DND-41 (cell line): Measurements from ENCODE around the gene TCF12.

Experiments
- EZH2 ChIP-seq: IDR thresholded peaks from 3 replicates; pipeline ENCODE4 v1.6.1; 2012; ENCODE audit warnings: borderline replicate concordance, low read depth, mild to moderate bottlenecking, moderate library complexity, low read length, inconsistent platforms; ENCODE audit not compliant: severe bottlenecking
- TF ChIP-seq, protein P1 (sequence below): IDR thresholded peaks from 2 replicates; pipeline ENCODE4 v1.5.1; 2012; ENCODE audit warnings: borderline replicate concordance, low read length, moderate library complexity, mild to moderate bottlenecking; ENCODE audit not compliant: poor library complexity, severe bottlenecking; ENCODE audit errors: extremely low read depth

DNA sequence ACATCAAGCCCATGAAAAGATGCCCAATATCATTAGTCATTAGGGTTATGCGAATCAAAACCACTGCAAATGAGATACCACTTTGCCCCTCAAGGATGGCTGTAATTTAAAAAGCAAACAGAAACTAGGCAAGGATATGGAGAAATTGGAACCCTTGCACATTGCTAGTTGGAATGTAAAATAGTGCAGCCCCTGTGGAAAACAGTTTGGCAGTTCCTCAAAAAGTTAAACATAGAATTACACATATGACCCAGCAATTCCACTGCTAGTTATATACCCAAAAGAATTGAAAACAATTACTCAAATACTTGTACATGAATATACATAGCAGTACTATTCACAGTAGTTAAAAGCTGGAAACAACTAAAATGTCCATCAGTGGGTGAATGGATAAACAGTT lies 271.0 kb downstream of the TCF12 start:
- TF ChIP-seq, protein P1, sequence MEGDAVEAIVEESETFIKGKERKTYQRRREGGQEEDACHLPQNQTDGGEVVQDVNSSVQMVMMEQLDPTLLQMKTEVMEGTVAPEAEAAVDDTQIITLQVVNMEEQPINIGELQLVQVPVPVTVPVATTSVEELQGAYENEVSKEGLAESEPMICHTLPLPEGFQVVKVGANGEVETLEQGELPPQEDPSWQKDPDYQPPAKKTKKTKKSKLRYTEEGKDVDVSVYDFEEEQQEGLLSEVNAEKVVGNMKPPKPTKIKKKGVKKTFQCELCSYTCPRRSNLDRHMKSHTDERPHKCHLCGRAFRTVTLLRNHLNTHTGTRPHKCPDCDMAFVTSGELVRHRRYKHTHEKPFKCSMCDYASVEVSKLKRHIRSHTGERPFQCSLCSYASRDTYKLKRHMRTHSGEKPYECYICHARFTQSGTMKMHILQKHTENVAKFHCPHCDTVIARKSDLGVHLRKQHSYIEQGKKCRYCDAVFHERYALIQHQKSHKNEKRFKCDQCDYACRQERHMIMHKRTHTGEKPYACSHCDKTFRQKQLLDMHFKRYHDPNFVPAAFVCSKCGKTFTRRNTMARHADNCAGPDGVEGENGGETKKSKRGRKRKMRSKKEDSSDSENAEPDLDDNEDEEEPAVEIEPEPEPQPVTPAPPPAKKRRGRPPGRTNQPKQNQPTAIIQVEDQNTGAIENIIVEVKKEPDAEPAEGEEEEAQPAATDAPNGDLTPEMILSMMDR: no peak
- no peak for TF ChIP-seq EZH2
